Astrocyte (in vitro differentiated cells and primary cell): ENCODE results near the gene SEMA6A. TPM values are rescaled to one million over a fixed set of nuclear protein-coding genes. Genes with fewer than 3 reads are reported as not detected.

ENCODE experiments used
- DNase-seq: peaks from one replicate; pipeline ENCODE4 v3.0.0-alpha.2; 2010; ENCODE audit warnings: low read depth
- FAIRE-seq: peaks from 2 replicates; lab custom pipeline; 2011; peaks lifted over from hg19 to GRCh38; lab: Jason Lieb, UNC
- H2AFZ ChIP-seq: 2 replicates; pipeline ENCODE4 v1.6.0; 2012; ENCODE audit warnings: low read depth, low read length, inconsistent platforms
- H3K27ac ChIP-seq: 2 replicates; pipeline ENCODE4 v1.5.1; 2011; ENCODE audit warnings: low read depth, low read length, inconsistent platforms
- H3K27me3 ChIP-seq: 2 replicates; pipeline ENCODE4 v1.6.0; 2011; ENCODE audit warnings: low read length, inconsistent platforms; ENCODE audit not compliant: insufficient read depth
- H3K36me3 ChIP-seq: 2 replicates; pipeline ENCODE4 v1.5.1; 2011; ENCODE audit warnings: low read length, inconsistent platforms; ENCODE audit not compliant: insufficient read depth
- H3K4me1 ChIP-seq: 2 replicates; pipeline ENCODE4 v1.5.1; 2011; ENCODE audit warnings: low read length, inconsistent platforms; ENCODE audit not compliant: insufficient read depth
- H3K4me2 ChIP-seq: 2 replicates; pipeline ENCODE4 v1.6.0; 2012; ENCODE audit warnings: low read length, inconsistent platforms
- H3K4me3 ChIP-seq: 2 replicates; pipeline ENCODE4 v1.5.1; 2011; ENCODE audit warnings: low read depth, mild to moderate bottlenecking, low read length, inconsistent platforms; ENCODE audit not compliant: insufficient read depth
- H3K79me2 ChIP-seq: 2 replicates; pipeline ENCODE4 v1.6.0; 2012; ENCODE audit warnings: mild to moderate bottlenecking, low read length, inconsistent platforms; ENCODE audit not compliant: insufficient read depth
- H3K9ac ChIP-seq: 2 replicates; pipeline ENCODE4 v1.6.0; 2012; ENCODE audit warnings: mild to moderate bottlenecking, low read length, inconsistent platforms
- H3K9me3 ChIP-seq: 2 replicates; pipeline ENCODE4 v1.5.1; 2012; ENCODE audit warnings: low read depth, mild to moderate bottlenecking, low read length, inconsistent platforms; ENCODE audit not compliant: insufficient read depth
- H4K20me1 ChIP-seq: 2 replicates; pipeline ENCODE4 v1.6.0; 2012; ENCODE audit warnings: low read length, inconsistent platforms; ENCODE audit not compliant: insufficient read depth
- H3K27ac Mint-ChIP-seq: one replicate; pipeline ENCODE4 v1.8.0; 2021; ENCODE audit warnings: mild to moderate bottlenecking, mixed read lengths; ENCODE audit not compliant: unreplicated experiment
- H3K27me3 Mint-ChIP-seq: one replicate; pipeline ENCODE4 v1.8.0; 2021; ENCODE audit warnings: low read depth, mixed read lengths; ENCODE audit not compliant: unreplicated experiment
- H3K36me3 Mint-ChIP-seq: one replicate; pipeline ENCODE4 v1.8.0; 2021; ENCODE audit warnings: low read depth, mixed read lengths; ENCODE audit not compliant: unreplicated experiment
- H3K4me1 Mint-ChIP-seq: one replicate; pipeline ENCODE4 v1.8.0; 2021; ENCODE audit warnings: low read depth, mixed read lengths; ENCODE audit not compliant: unreplicated experiment
- H3K4me3 Mint-ChIP-seq: one replicate; pipeline ENCODE4 v1.8.0; 2021; ENCODE audit warnings: mild to moderate bottlenecking, moderate library complexity, mixed read lengths; ENCODE audit not compliant: unreplicated experiment
- H3K9me3 Mint-ChIP-seq: one replicate; pipeline ENCODE4 v1.8.0; 2021; ENCODE audit warnings: mild to moderate bottlenecking, mixed read lengths; ENCODE audit not compliant: unreplicated experiment
- EZH2 ChIP-seq: IDR thresholded peaks from 2 replicates; pipeline ENCODE4 v1.6.1; 2012; ENCODE audit warnings: mild to moderate bottlenecking, low read length, inconsistent platforms; ENCODE audit not compliant: insufficient read depth
- total RNA-seq: library from RNA; stranded (reverse); gene quantifications from 2 replicates; pipeline ENCODE4 v1.2.1, GENCODE V29; 2021
- TF ChIP-seq, protein P1 (sequence below): IDR thresholded peaks from 2 replicates; pipeline ENCODE4 v1.5.1; 2011; ENCODE audit warnings: low read depth, mild to moderate bottlenecking, inconsistent platforms, low read length, moderate library complexity; ENCODE audit not compliant: insufficient read depth

The SEMA6A gene
- total RNA-seq, 1 donor from 2014 or later = 34.2 TPM

- no peak for DNase-seq
- TF ChIP-seq EZH2 = no peak
- TF ChIP-seq, protein P1, sequence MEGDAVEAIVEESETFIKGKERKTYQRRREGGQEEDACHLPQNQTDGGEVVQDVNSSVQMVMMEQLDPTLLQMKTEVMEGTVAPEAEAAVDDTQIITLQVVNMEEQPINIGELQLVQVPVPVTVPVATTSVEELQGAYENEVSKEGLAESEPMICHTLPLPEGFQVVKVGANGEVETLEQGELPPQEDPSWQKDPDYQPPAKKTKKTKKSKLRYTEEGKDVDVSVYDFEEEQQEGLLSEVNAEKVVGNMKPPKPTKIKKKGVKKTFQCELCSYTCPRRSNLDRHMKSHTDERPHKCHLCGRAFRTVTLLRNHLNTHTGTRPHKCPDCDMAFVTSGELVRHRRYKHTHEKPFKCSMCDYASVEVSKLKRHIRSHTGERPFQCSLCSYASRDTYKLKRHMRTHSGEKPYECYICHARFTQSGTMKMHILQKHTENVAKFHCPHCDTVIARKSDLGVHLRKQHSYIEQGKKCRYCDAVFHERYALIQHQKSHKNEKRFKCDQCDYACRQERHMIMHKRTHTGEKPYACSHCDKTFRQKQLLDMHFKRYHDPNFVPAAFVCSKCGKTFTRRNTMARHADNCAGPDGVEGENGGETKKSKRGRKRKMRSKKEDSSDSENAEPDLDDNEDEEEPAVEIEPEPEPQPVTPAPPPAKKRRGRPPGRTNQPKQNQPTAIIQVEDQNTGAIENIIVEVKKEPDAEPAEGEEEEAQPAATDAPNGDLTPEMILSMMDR = no peak
- Mint-ChIP-seq H3K36me3 (peaks cover 12% of the 10 kb centered on the region), H3K27ac (no peak overlapping the region), H3K4me3 (no peak overlapping the region), H3K27me3 (no peaks in the 10 kb centered on the region), H3K4me1 (peaks cover 6% of the 10 kb centered on the region), H3K9me3 (peaks cover 5% of the 10 kb centered on the region)
- no peak overlapping the region for H3K27ac ChIP-seq
- FAIRE-seq = no peak
- H3K36me3 ChIP-seq = no peaks in the 10 kb centered on the region
- H3K4me2 ChIP-seq = no peak overlapping the region
- no peaks in the 10 kb centered on the region for H3K79me2 ChIP-seq
- H4K20me1 ChIP-seq = no peaks in the 10 kb centered on the region
- H3K27me3 ChIP-seq = peaks cover 4% of the 10 kb centered on the region
- H3K4me3 ChIP-seq = no peak overlapping the region
- peaks cover 4% of the 10 kb centered on the region for H3K9me3 ChIP-seq
- H3K9ac ChIP-seq = no peak overlapping the region
- no peaks in the 10 kb centered on the region for H3K4me1 ChIP-seq
- no peak overlapping the region for H2AFZ ChIP-seq
These were observed 109.2 kb downstream of the SEMA6A start for GRCh38 chr5:116465411-116465810.

- Histone ChIP-seq H3K27me3 (peaks cover 4% of the 10 kb centered on the region), H3K36me3 (no peaks in the 10 kb centered on the region), H3K9me3 (peaks cover 4% of the 10 kb centered on the region), H4K20me1 (no peaks in the 10 kb centered on the region), H3K4me1 (no peaks in the 10 kb centered on the region), H2AFZ (no peak overlapping the region), H3K79me2 (no peaks in the 10 kb centered on the region), H3K27ac (no peak overlapping the region), H3K4me2 (no peak overlapping the region), H3K4me3 (no peak overlapping the region), H3K9ac (no peak overlapping the region)
- TF ChIP-seq EZH2 = no peak
- TF ChIP-seq, protein P1 = no peak
- no peak for DNase-seq
- peaks cover 12% of the 10 kb centered on the region for H3K36me3 Mint-ChIP-seq
- FAIRE-seq = no peak
- H3K27ac Mint-ChIP-seq = no peak overlapping the region
- H3K9me3 Mint-ChIP-seq = peaks cover 5% of the 10 kb centered on the region
- no peak overlapping the region for H3K4me3 Mint-ChIP-seq
- H3K27me3 Mint-ChIP-seq = no peaks in the 10 kb centered on the region
- H3K4me1 Mint-ChIP-seq = peaks cover 7% of the 10 kb centered on the region
These were observed 110.4 kb downstream of the SEMA6A start for GRCh38 chr5:116464144-116464708.

GRCh38 chr5:116462500-116462899 is 112.1 kb downstream of the SEMA6A start:
- DNase-seq (no peak), FAIRE-seq (no peak)
- no peak overlapping the region for H3K9ac ChIP-seq
- no peaks in the 10 kb centered on the region for H3K36me3 ChIP-seq
- H3K4me3 ChIP-seq = no peak overlapping the region
- H3K9me3 Mint-ChIP-seq = no peaks in the 10 kb centered on the region
- H3K4me3 Mint-ChIP-seq = no peak overlapping the region
- no peak for TF ChIP-seq EZH2
- TF ChIP-seq, protein P1 = no peak
- H3K27me3 Mint-ChIP-seq = no peaks in the 10 kb centered on the region
- no peak overlapping the region for H3K4me2 ChIP-seq
- peaks cover 4% of the 10 kb centered on the region for H3K27me3 ChIP-seq
- no peaks in the 10 kb centered on the region for H4K20me1 ChIP-seq
- H3K4me1 Mint-ChIP-seq = peaks cover 7% of the 10 kb centered on the region
- H3K36me3 Mint-ChIP-seq = peaks cover 3% of the 10 kb centered on the region
- no peak overlapping the region for H2AFZ ChIP-seq
- no peak overlapping the region for H3K27ac ChIP-seq
- H3K79me2 ChIP-seq = no peaks in the 10 kb centered on the region
- no peaks in the 10 kb centered on the region for H3K4me1 ChIP-seq
- no peak overlapping the region for H3K27ac Mint-ChIP-seq
- H3K9me3 ChIP-seq = no peaks in the 10 kb centered on the region
